ENCODE results near the gene DOCK4.

DOCK4 gene

GRCh38 chr7:112010109-112010508 lies 196.1 kb downstream of the DOCK4 start:
- no peak for DNase-seq (ENCODE audit: low read depth in 2 of 2)

- no peak for DNase-seq (ENCODE audit: low read depth in 2 of 2)
Observed at GRCh38 chr7:112009081-112009480, 197.1 kb downstream of the DOCK4 start.

GRCh38 chr7:112007185-112007584 lies 199.0 kb downstream of the DOCK4 start:
- DNase-seq (ENCODE audit: low read depth in 2 of 2) = no peak

GRCh38 chr7:112006071-112006470 lies 200.1 kb downstream of the DOCK4 start:
- DNase-seq (ENCODE audit: low read depth in 2 of 2) = no peak

GRCh38 chr7:112005205-112005775 lies 200.9 kb downstream of the DOCK4 start:
- no peak for DNase-seq (ENCODE audit: low read depth in 2 of 2)

- no peak for DNase-seq (ENCODE audit: low read depth in 2 of 2)
Observed at GRCh38 chr7:112001091-112001826, 204.9 kb downstream of the DOCK4 start.

- DNase-seq (ENCODE audit: low read depth in 2 of 2) = no peak
Observed at GRCh38 chr7:111998326-111998725, 207.9 kb downstream of the DOCK4 start.

GRCh38 chr7:111997546-111997945 lies 208.7 kb downstream of the DOCK4 start:
- no peak for DNase-seq (ENCODE audit: low read depth in 2 of 2)

- no peak for DNase-seq (ENCODE audit: low read depth in 2 of 2)
Observed at GRCh38 chr7:111992601-111993000, 213.6 kb downstream of the DOCK4 start.

- DNase-seq (ENCODE audit: low read depth in 2 of 2) = no peak
Observed at GRCh38 chr7:111990643-111991042, 215.6 kb downstream of the DOCK4 start.

GRCh38 chr7:111987886-111988285 lies 218.3 kb downstream of the DOCK4 start:
- no peak for DNase-seq (ENCODE audit: low read depth in 2 of 2)

- DNase-seq (ENCODE audit: low read depth in 2 of 2) = no peak
Observed at GRCh38 chr7:111987115-111987826, 218.9 kb downstream of the DOCK4 start.

- no peak for DNase-seq (ENCODE audit: low read depth in 2 of 2)
Observed at GRCh38 chr7:111986601-111987000, 219.6 kb downstream of the DOCK4 start.

GRCh38 chr7:111985798-111986197 lies 220.4 kb downstream of the DOCK4 start:
- DNase-seq (ENCODE audit: low read depth in 2 of 2) = no peak

- DNase-seq (ENCODE audit: low read depth in 2 of 2) = no peak
Observed at GRCh38 chr7:111982804-111983203, 223.4 kb downstream of the DOCK4 start.

- no peak for DNase-seq (ENCODE audit: low read depth in 2 of 2)
Observed at GRCh38 chr7:111982133-111982532, 224.1 kb downstream of the DOCK4 start.

- no peak for DNase-seq (ENCODE audit: low read depth in 2 of 2)
Observed at GRCh38 chr7:111980725-111981124, 225.5 kb downstream of the DOCK4 start.

GRCh38 chr7:111975346-111975745 lies 230.9 kb downstream of the DOCK4 start:
- DNase-seq (ENCODE audit: low read depth in 2 of 2) = no peak

- no peak for DNase-seq (ENCODE audit: low read depth in 2 of 2)
Observed at GRCh38 chr7:111960984-111961383, 245.2 kb downstream of the DOCK4 start.

GRCh38 chr7:111958896-111959295 lies 247.3 kb downstream of the DOCK4 start:
- DNase-seq (ENCODE audit: low read depth in 2 of 2) = no peak

GRCh38 chr7:111958431-111958830 lies 247.8 kb downstream of the DOCK4 start:
- no peak for DNase-seq (ENCODE audit: low read depth in 2 of 2)

GRCh38 chr7:111955616-111956015 lies 250.6 kb downstream of the DOCK4 start:
- DNase-seq (ENCODE audit: low read depth in 2 of 2) = no peak
